Measurements from ENCODE around the gene C16orf92.
"Not testable (repeated sequence)": the region's sequence is repeated elsewhere in the genome, so short reads cannot be mapped to it uniquely, and the experiment has no call there.

The C16orf92 gene

GRCh38 chr16:30005341-30006094, 17.5 kb upstream of the C16orf92 start:
- DNase-seq (ENCODE audit: low spot score) = no peak

DNA sequence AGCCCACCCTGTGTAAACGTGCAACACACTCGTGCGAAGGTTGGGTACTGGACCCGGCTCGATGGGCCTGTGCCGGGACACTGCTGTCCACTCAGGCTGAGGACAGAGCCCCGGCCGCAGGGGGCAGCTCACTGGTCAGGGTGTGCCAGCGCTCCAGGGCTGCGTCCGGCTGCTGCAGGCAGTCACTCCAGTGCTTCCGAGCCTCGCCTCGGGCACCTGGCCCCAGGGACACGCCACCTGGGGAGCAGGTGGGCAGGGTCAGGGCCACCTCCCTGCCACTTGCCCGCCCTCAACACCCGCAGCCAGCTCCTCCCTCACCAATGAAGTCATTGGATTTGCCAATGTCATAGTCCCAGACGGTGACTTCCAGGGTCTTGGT, 16.9 kb upstream of the C16orf92 start:
- no peak for DNase-seq (ENCODE audit: low spot score)

- DNase-seq (ENCODE audit: low spot score) = no peak
Observed at GRCh38 chr16:30006659-30007377, 16.2 kb upstream of the C16orf92 start.

DNA sequence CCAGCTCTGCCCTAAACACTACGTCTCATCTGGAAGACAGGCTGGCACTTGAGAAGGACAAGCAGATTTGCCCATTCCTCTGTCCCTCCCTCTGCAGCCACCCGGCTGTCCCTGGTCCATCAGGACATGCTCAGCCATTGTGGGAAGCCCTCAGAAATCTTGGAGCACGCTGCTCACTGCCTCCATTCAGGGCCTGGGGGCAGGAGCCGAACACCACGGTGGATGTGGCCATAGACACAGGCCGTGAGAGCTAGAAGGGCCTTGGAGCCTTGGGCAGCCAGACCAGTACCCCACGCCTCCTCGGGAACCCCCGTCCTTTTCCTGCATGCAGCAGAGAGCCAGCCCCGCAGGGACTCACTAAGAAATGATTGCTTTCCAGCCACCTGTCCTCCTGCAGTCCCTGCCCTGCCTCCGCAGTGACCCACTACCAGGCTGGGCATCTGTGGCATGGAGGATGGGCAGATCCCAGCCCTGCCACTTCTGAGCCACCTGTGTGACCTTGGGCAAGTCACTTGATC, 15.6 kb upstream of the C16orf92 start:
- DNase-seq (ENCODE audit: low spot score) = no peak

GRCh38 chr16:30009085-30009862, 13.7 kb upstream of the C16orf92 start:
- no peak for DNase-seq (ENCODE audit: low spot score)

- no peak for DNase-seq (ENCODE audit: low spot score)
Observed at GRCh38 chr16:30009990-30010843, 12.8 kb upstream of the C16orf92 start.

DNA sequence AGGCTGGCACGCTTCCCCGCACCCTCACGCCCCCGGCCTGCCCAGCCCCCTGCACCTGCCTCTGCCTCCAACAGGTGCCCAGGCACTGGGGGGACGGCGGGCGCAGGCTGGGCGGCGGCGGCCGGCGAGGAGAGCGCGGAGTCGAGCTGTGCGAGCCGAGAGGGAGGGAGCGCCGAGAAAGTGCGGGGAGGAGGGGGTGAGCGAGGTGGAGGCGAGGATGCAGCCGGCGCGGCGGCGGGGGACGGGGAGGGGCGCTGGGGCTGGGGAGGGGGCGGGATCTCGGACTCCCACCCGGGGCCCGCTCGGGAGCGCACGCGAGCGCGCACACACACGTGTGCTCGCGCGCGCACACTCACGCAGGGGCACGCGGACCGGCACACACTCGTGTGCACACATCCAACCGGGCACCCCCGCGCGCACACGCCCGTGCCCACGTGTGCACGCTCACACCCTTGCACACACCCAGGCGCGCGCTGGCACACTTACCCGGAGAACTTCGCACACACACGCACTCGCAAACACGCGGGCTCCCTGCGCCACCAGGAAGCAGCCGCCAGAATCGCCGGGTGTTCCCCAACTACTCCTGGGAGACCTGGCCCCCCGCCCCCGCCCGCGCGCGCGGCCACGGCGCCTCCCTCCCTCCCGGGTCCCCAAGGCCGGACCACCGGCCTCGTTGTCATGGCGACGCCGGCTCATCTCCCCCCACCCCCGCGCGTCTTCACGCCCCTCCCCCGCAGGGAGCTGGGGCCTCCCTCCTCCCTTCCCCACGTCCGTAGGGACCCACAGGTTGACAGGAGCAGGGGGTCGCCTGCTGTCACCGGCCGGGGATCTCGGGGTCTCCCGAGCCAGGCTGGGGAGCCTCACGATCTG, 11.9 kb upstream of the C16orf92 start, which contains the start of gene DOC2A:
DOC2A (minus strand) TSS at position 184 of the 870 bp plus-strand sequence. CDS start 805 bp downstream, outside the sequence.
- DNase-seq (ENCODE audit: low spot score) = no peak

DNA sequence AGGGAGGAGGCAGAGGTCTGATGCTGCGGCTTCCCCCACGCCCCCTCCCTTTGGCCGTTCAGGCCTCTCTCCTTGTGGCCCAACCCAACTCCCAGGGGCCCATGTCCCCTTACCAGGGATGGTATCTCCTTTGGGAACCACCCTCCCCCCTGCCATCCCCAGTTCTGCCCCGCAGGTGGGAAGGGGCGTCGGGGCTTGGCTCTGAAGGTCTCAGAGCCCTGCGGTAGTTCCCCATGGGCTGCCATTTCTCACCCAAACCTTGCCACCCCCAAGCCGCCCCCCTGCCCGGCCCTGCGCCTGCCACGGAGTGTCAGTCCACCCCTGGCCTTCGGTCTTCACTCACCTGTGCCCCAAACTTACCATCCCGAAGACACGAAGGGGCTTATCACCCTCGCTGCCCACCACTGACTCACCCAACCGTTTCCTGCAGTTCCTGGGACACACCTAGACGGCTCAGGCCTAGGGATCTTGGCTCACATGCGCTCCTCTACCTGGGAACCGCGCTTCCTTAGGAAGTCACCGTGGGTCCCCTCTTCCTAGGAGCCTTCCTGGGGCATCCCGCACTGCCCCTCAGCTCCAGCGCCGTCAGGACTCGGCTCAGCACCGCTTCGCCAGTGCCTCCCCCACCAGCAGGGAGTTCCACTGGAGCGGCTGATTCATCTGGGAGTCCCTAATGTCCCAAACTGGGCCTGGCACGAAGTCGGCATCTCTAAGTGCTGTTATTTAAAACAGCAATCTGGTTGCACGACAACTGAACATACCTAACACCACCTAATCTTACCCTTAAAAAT, 11.1 kb upstream of the C16orf92 start:
- DNase-seq (ENCODE audit: low spot score) = no peak

GRCh38 chr16:30012598-30012997, 10.4 kb upstream of the C16orf92 start:
- not testable (repeated sequence) for DNase-seq (ENCODE audit: low spot score)

GRCh38 chr16:30015450-30015849, 7.5 kb upstream of the C16orf92 start:
- not testable (repeated sequence) for DNase-seq (ENCODE audit: low spot score)

- DNase-seq (ENCODE audit: low spot score) = no peak
Observed at GRCh38 chr16:30016555-30017276, 6.3 kb upstream of the C16orf92 start.

DNA sequence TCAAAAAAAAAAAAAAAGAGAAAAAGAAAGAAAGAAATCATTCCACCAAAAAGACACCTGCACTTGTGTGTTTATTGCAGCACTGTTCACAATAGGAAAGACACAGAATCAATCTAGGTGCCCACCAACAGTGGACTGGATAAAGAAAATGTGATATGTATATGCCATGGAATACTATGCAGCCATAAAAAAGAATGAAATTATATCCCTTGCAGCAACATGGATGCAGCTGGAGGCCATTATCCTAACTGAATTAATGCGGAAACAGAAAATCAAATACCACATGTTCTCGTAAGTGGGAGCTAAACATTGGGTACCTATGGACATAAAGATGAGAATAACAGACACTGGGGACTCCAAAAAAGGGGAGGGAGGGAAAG, 5.7 kb upstream of the C16orf92 start:
- DNase-seq (ENCODE audit: low spot score) = no peak

DNA sequence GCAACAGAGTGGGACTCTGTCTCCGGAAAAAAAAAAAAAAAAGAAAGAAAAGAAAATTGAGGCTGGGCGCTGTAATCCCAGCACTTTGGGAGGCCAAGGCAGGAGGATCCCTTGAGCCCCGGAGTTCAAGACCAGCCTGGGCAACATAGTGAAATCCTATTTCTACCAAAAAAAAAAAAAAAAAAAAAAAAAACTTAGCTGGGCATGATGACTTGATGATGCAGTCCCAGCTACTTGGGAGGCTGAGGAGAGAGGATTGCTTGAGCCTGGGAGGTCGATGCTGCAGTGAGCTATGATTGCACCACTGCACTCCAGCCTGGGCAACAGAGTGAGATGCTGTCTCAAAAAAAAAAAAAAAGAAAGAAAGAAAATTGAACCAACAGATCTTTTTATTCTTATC, 5.1 kb upstream of the C16orf92 start:
- not testable (repeated sequence) for DNase-seq (ENCODE audit: low spot score)

DNA sequence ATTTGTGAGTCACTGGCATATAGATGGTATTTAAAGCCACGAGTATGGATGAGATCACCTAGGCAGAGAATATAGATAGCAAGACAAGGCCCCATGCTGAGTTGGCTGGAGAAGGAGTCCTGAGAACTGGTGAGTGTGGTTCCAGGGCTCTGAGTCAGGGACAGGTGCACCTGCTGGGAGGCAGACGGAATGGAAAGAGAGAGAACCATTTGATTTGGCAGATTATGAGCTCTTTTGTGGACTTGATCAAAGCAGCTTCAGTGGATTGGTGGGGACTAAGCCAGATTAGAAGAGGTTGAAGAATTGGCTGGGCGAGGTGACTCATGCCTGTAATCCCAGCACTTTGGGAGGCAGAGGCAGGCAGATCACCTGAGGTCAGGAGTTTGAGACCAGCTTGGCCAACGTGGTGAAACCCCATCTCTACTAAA, 4.3 kb upstream of the C16orf92 start:
- DNase-seq (ENCODE audit: low spot score) = no peak

- DNase-seq (ENCODE audit: low spot score) = no peak
Observed at GRCh38 chr16:30023586-30023985, 588 bp downstream of the C16orf92 start.

- no peak for DNase-seq (ENCODE audit: low spot score)
Observed at GRCh38 chr16:30024451-30024850, 1.5 kb downstream of the C16orf92 start.

DNA sequence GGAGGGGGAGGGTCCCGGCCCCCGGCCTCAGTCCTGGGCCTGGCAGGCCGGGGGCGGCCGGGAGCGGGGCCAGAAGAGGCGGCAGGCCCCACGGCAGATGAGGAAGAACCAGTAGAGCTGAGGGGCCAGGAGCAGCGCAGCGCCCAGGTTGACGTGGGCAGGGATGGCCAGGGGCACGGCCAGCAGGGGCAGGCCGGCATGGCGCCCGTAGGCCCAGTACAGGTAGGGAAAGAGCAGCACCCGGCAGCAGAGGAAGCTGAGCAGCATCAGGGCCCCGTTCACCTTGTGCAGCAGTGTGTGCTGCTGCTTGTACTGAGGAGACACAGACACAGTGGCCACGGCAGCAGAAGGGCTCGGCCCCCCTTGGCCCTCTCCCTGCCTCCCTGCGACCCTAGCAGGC, 2.2 kb downstream of the C16orf92 start:
- DNase-seq (ENCODE audit: low spot score) = no peak

DNA sequence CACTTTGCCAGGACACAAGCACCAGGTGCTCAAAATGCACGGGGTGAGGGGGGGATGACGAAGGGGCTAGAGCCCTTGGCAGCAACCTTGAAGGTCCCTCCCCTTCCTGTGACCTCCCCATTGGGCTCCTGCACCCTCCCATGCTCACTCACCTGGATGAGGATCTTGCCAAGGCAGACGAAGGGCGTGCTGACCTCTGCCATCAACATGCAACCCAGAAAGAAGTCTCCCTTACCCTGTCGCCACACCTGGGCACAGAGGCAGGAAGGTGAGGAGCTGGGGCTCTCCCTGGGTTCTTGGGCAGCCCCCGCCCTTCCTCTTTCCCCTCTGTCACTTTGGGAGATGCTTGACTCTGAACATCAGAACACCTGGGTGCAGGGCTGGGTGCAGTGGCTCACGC, 2.6 kb downstream of the C16orf92 start:
- no peak for DNase-seq (ENCODE audit: low spot score)

GRCh38 chr16:30026449-30026848, 3.5 kb downstream of the C16orf92 start:
- DNase-seq (ENCODE audit: low spot score) = no peak

Data from pons (tissue), 1 donor.